Stomach (tissue), 4 donors: ENCODE data around the gene PGA4.
A peak's percentile ranks its signal among the peaks of the same experiment; 100 is the strongest.

ENCODE experiments used
- CTCF ChIP-seq, 7 experiments: fragments of 450-650 bp in 4 of 7; fragments of 200-600 bp in 3 of 7; sonication (generic) in 3 of 7; IDR thresholded peaks; one replicate each; pipeline ENCODE4 v1.5.1; 2016 to 2019; ENCODE audit warnings: antibody characterized with exemption in 7 of 7, control low read depth in 2 of 7, mild to moderate bottlenecking in 1 of 7
- EP300 ChIP-seq: sonication (generic); formaldehyde crosslinking; IDR thresholded peaks from one replicate; pipeline ENCODE4 v1.6.1; 2017; ENCODE audit warnings: antibody characterized with exemption
- POLR2A ChIP-seq, 4 donors: fragments of 450-650 bp; IDR thresholded peaks; one replicate each; pipeline ENCODE4 v1.6.1; 2016; ENCODE audit warnings: antibody characterized with exemption in 4 of 4, control low read depth in 2 of 4, mild to moderate bottlenecking in 1 of 4, moderate library complexity in 1 of 4
- POLR2AphosphoS5 ChIP-seq, 3 donors: sonication (generic); formaldehyde crosslinking; IDR thresholded peaks; one replicate each; pipeline ENCODE4 v1.6.1; 2016; ENCODE audit warnings: antibody characterized with exemption in 3 of 3

- no peak for TF ChIP-seq POLR2A (IDR thresholded peaks at IDR 0.05)
- no peak for TF ChIP-seq EP300
- TF ChIP-seq CTCF (IDR thresholded peaks at IDR 0.05): peak in 5 of 7 experiments; percentile 75 to 82 (median 78)
- peak in 1 of 3 donors; percentile 49 for TF ChIP-seq POLR2AphosphoS5 (IDR thresholded peaks at IDR 0.05)
Measured at GRCh38 chr11:61254403-61255025, 32.4 kb downstream of the PGA4 start.
